Activated T-helper 17 cell treated with anti-CD3 and anti-CD28 coated beads, Interleukin-2, amount 50 U/mL, for 72 hours (primary cell): ENCODE data around the gene YTHDC2. TPM values are rescaled to one million over a fixed set of nuclear protein-coding genes. Genes with fewer than 3 reads are reported as not detected.

Source experiments
- total RNA-seq, 2 donors: library from RNA; stranded (reverse); gene quantifications; one replicate each; pipeline ENCODE4 v1.2.3, GENCODE V29; 2022

Gene YTHDC2
- total RNA-seq, 2 donors from 2014 or later: 21.0 to 26.4 TPM

Other genes starting within 250 kb of the YTHDC2 start
- not detected for gene TSSK1B, start 78.7 kb upstream of the YTHDC2 start, total RNA-seq
- gene MCC, start 25.2 kb upstream of the YTHDC2 start, total RNA-seq: 1 to 10 TPM; 4.3 TPM